MCF 10A (cell line): Measurements from ENCODE around the gene TROAP. TPM values are rescaled to one million over a fixed set of nuclear protein-coding genes. Genes with fewer than 3 reads are reported as not detected.

ENCODE experiments used
- BruUV-seq: library from RNA; stranded (reverse); fragments of 400-500 nt; replicated peaks from 2 replicates; lab custom pipeline; 2021; lab: Mats Ljungman, UMichigan
- CTCF ChIA-PET: fragments of 300-600 bp; sonication (Branson Sonifier 250); formaldehyde crosslinking; extraction: SDS; loops from one replicate; lab custom pipeline; 2021; ENCODE audit warnings: antibody characterized with exemption, inconsistent platforms; lab: Yijun Ruan, JAX
- POLR2A ChIA-PET: fragments of 300-600, 350-650 bp; sonication (Branson Sonifier 250); formaldehyde crosslinking; extraction: SDS; loops from one replicate; lab custom pipeline; 2020; ENCODE audit warnings: antibody characterized with exemption, inconsistent platforms; lab: Yijun Ruan, JAX
- DNase-seq: peaks from one replicate; pipeline ENCODE4 v3.0.0-alpha.2; 2018; ENCODE audit not compliant: unreplicated experiment
- H3K27ac Mint-ChIP-seq: one replicate; pipeline ENCODE4 v1.8.0; 2022; ENCODE audit warnings: mild to moderate bottlenecking, low read depth, mixed read lengths; ENCODE audit not compliant: unreplicated experiment
- H3K27me3 Mint-ChIP-seq: one replicate; pipeline ENCODE4 v1.8.0; 2022; ENCODE audit warnings: mixed read lengths; ENCODE audit not compliant: insufficient read depth, unreplicated experiment
- H3K36me3 Mint-ChIP-seq: one replicate; pipeline ENCODE4 v1.8.0; 2022; ENCODE audit warnings: mild to moderate bottlenecking, moderate library complexity, mixed read lengths; ENCODE audit not compliant: insufficient read depth, unreplicated experiment
- H3K4me1 Mint-ChIP-seq: one replicate; pipeline ENCODE4 v1.8.0; 2022; ENCODE audit warnings: mixed read lengths; ENCODE audit not compliant: insufficient read depth, unreplicated experiment
- H3K4me3 Mint-ChIP-seq: one replicate; pipeline ENCODE4 v1.8.0; 2022; ENCODE audit warnings: mild to moderate bottlenecking, moderate library complexity, mixed read lengths; ENCODE audit not compliant: unreplicated experiment
- H3K9me3 Mint-ChIP-seq: one replicate; pipeline ENCODE4 v1.8.0; 2022; ENCODE audit warnings: mixed read lengths; ENCODE audit not compliant: unreplicated experiment
- CTCF ChIP-seq: fragments of 200-600 bp; IDR thresholded peaks from one replicate; pipeline ENCODE4 v1.8.0; 2022; ENCODE audit warnings: antibody characterized with exemption, mild to moderate bottlenecking; ENCODE audit not compliant: unreplicated experiment
- intact Hi-C: fragments of 100-400 bp; cut with micrococcal nuclease; formaldehyde crosslinking; loops from 2 replicates; pipeline ENCODE4 v1.14.1; 2022
- total RNA-seq: library from RNA; stranded (reverse); gene quantifications from 2 replicates; pipeline ENCODE4 v1.2.3, GENCODE V29; 2022

TROAP gene
- total RNA-seq, 1 experiment from 2014 or later: 41.9 TPM

GRCh38 chr12:49336645-49337584 lies 13.9 kb downstream of the TROAP start, which contains the start of gene C1QL4:
Gene C1QL4, minus strand, starts transcription at chr12:49337188. Its CDS starts 711 bp downstream, at chr12:49336477.
- Mint-ChIP-seq H3K27me3 (peaks cover 15% of the 10 kb centered on the region), H3K36me3 (no peaks in the 10 kb centered on the region), H3K9me3 (no peaks in the 10 kb centered on the region), H3K4me1 (peaks cover 10% of the 10 kb centered on the region), H3K27ac (no peak within 1 kb of the TSS), H3K4me3 (peak within 1 kb of the TSS; percentile 59)
- TF ChIP-seq CTCF: peak; percentile 97
- ChIA-PET POLR2A (interaction anchor here (0.6 kb wide), 1 partner anchor 17 kb away, joined by 3 read pairs; no protein-coding TSS in a partner anchor), CTCF (interaction anchor here (0.5 to 5.3 kb wide), 23 partner anchors 10 to 1524 kb away, joined by 3 to 57 read pairs (median 3); partner anchors contain the start of genes DNAJC22, PRPH and TUBA1C)
- BruUV-seq: no TSS peak
- intact Hi-C loops: loop anchor here (5.0 kb wide), 1 partner anchor 50 kb away; no protein-coding TSS in a partner anchor
- DNase-seq: peak; percentile 70

- Mint-ChIP-seq H3K27me3 (peaks cover 26% of the 10 kb centered on the region), H3K4me1 (peaks cover 10% of the 10 kb centered on the region), H3K27ac (no peak overlapping the region), H3K4me3 (no peak overlapping the region), H3K9me3 (no peaks in the 10 kb centered on the region), H3K36me3 (no peaks in the 10 kb centered on the region)
- POLR2A ChIA-PET: interaction anchor here (0.7 to 0.9 kb wide), 2 partner anchors 8 to 50 kb away, joined by 3 to 6 read pairs; no protein-coding TSS in a partner anchor
- CTCF ChIA-PET: interaction anchor here (0.6 to 5.3 kb wide), 7 partner anchors 8 to 259 kb away, joined by 3 to 57 read pairs (median 6); partner anchors contain the start of gene DNAJC22
- DNase-seq: no peak
- no TSS peak for BruUV-seq
- no peak for TF ChIP-seq CTCF
- intact Hi-C loops: loop anchor here (5.0 kb wide), 1 partner anchor 52 kb away; no protein-coding TSS in a partner anchor
These were observed 15.9 kb downstream of the TROAP start for GRCh38 chr12:49338830-49339463.

GRCh38 chr12:49339464-49339861 lies 16.4 kb downstream of the TROAP start:
- peaks cover 26% of the 10 kb centered on the region for H3K27me3 Mint-ChIP-seq
- H3K36me3 Mint-ChIP-seq: no peaks in the 10 kb centered on the region
- H3K4me1 Mint-ChIP-seq: peaks cover 10% of the 10 kb centered on the region
- BruUV-seq: no TSS peak
- no peaks in the 10 kb centered on the region for H3K9me3 Mint-ChIP-seq
- no peak for DNase-seq
- intact Hi-C loops: loop anchor here (5.0 kb wide), 1 partner anchor 52 kb away; no protein-coding TSS in a partner anchor
- ChIA-PET CTCF (interaction anchor here (0.6 to 5.3 kb wide), 5 partner anchors 8 to 251 kb away, joined by 3 to 57 read pairs (median 6); partner anchors contain the start of gene DNAJC22), POLR2A (interaction anchor here (0.9 kb wide), 1 partner anchor 51 kb away, joined by 6 read pairs; no protein-coding TSS in a partner anchor)
- no peak overlapping the region for H3K4me3 Mint-ChIP-seq
- no peak overlapping the region for H3K27ac Mint-ChIP-seq
- TF ChIP-seq CTCF: no peak
